Right lobe of liver (tissue), 6 donors: ENCODE measurements around the gene APOBEC4. TPM values are rescaled to one million over a fixed set of nuclear protein-coding genes. Genes with fewer than 3 reads are reported as not detected.
"Not testable (repeated sequence)": the region's sequence is repeated elsewhere in the genome, so short reads cannot be mapped to it uniquely, and the experiment has no call there.

Experiments
- ATAC-seq, 4 donors: fragments of 200-7000 bp; cut with Tn5 transposase; one replicate each; pipeline ENCODE4 v1.9.1; 2020; ENCODE audit warnings: mild to moderate bottlenecking in 4 of 4, moderate library complexity in 4 of 4
- DNase-seq, 3 donors: peaks; one replicate each; pipeline ENCODE4 v3.0.0-alpha.2; 2020
- H3K27ac ChIP-seq, 3 donors: fragments of 200-600 bp; one replicate each; pipeline ENCODE4 v1.8.0; 2022
- H3K27me3 ChIP-seq, 2 donors: fragments of 200-600 bp; one replicate each; pipeline ENCODE4 v1.8.0; 2022
- H3K36me3 ChIP-seq, 4 donors: fragments of 200-600 bp; sonication (generic) in 1 of 4; one replicate each; pipeline versions ENCODE4 v1.5.1 to v1.8.0; 2017 to 2022; ENCODE audit warnings: control low read depth in 1 of 4
- H3K4me1 ChIP-seq, 4 donors: fragments of 200-600 bp; sonication (generic) in 1 of 4; one replicate each; pipeline versions ENCODE4 v1.5.1 to v1.8.0; 2017 to 2022; ENCODE audit warnings: control low read depth in 1 of 4
- H3K4me3 ChIP-seq, 3 donors: fragments of 200-600 bp; one replicate each; pipeline ENCODE4 v1.8.0; 2022
- H3K9me3 ChIP-seq, 4 donors: fragments of 200-600 bp; sonication (generic) in 1 of 4; one replicate each; pipeline versions ENCODE4 v1.5.1 to v1.8.0; 2017 to 2022; ENCODE audit warnings: control low read depth in 1 of 4
- CTCF ChIP-seq, 4 donors: fragments of 200-600 bp in 3 of 4; fragments of 450-650 bp in 1 of 4; IDR thresholded peaks; one replicate each; pipeline versions ENCODE4 v1.5.1 to v1.8.0; 2016 to 2022; ENCODE audit warnings: antibody characterized with exemption in 4 of 4, mild to moderate bottlenecking in 2 of 4
- POLR2A ChIP-seq: fragments of 450-650 bp; IDR thresholded peaks from one replicate; pipeline ENCODE4 v1.6.1; 2017; ENCODE audit warnings: antibody characterized with exemption, mild to moderate bottlenecking
- WGBS: methylation state at CpG from one replicate; pipeline ENCODE4 v1.1.6; 2018; ENCODE audit warnings: low coverage, low lambda C conversion rate; ENCODE audit not compliant: insufficient coverage; ENCODE audit errors: missing lambda C conversion rate; 5-methylcytosine and 5-hydroxymethylcytosine counted together
- intact Hi-C, 2 donors: fragments of 100-400 bp; cut with DNase I; formaldehyde crosslinking; loops; one replicate each; pipeline versions ENCODE4 v1.11.2 to v1.14.1; 2022
- total RNA-seq, 6 experiments: library from RNA; depleted of rRNA in 2 of 6; stranded (reverse); fragments of >200 nt in 2 of 6; fragmentation: NEBNext Ultra II Directional in 3 of 6; extraction: Animal tissue kit (Norgen Biotek cat#: 25700) in 3 of 6; gene quantifications; one replicate each; pipeline versions ENCODE4 v1.1.0 to v1.2.4, GENCODE V29; 2016 to 2023
- donor health status: DM: no; HTN: yes; CAD: no.
- donor health status: DM: no; HTN: no; CAD: no.
- donor health status: DM: no; HTN: no; CAD: no.
- donor health status: DM: no; HTN: yes; CAD: no.
- donor health status: DM: no; HTN: yes; CAD: no.

The APOBEC4 gene
- total RNA-seq, 6 experiments from 2014 or later, result not detected

DNA sequence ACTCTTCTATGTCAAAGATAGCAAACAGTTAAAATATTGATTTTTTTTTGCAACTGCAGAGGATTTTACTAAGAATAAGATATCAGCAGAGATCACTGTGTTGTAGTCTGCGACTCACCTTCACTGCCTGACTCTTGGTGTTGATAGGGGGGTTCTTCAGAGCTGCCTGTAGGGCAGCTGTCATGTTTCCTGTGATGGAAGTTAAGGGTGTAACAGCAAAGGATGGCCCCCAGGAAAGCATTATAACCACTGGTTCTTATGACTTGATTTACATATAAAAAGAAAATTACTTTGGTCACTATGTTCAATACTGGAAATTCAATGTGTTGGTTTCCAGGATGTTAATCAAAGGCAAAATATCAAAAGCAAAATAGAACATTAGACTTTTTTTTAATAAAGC, 20.2 kb downstream of the APOBEC4 start:
- intact Hi-C loops, result loop anchor here in 1 of 2 donors (10.0 kb wide), 1 partner anchor 158 kb away; the partner anchor contains the start of gene SMG7
- Histone ChIP-seq H3K9me3 (no peaks in the 10 kb centered on the region), H3K4me1 (peaks cover 0 to 44% (median 12%) of the 10 kb centered on the region in 4 donors), H3K27me3 (no peaks in the 10 kb centered on the region), H3K27ac (peak overlapping the region; percentile 11 to 84 (median 77)), H3K36me3 (peaks cover 6 to 22% (median 10%) of the 10 kb centered on the region in 4 donors), H3K4me3 (peak overlapping the region in 2 of 3 donors; percentile 72 to 83)
- 9% methylated on average over 1 of the region's 1 CpG for WGBS
- DNase-seq (no peak), ATAC-seq (no peak)
- TF ChIP-seq POLR2A (no peak), CTCF (IDR thresholded peaks at IDR 0.05) (no peak)

DNA sequence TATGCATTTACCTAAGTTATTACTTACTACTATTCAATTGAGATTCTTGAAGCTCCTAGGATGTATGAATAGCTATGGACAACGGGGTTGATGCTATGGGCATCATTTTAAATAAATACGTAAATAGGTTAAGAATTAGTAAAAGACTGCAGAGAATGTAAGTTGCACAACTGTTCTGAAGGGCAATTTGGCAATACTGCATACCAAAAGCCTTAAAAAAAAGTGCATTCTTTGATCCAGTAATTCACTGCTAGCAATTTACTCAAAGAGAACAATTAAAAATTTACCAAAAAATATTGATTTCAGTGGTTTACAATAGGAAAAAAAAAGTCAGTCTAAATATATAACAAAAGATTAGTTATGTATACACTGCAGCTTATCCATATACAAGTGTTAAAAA, 21.0 kb downstream of the APOBEC4 start:
- no peak for DNase-seq
- Histone ChIP-seq H3K27me3 (no peaks in the 10 kb centered on the region), H3K4me3 (no peak overlapping the region), H3K36me3 (peaks cover 6 to 25% (median 10%) of the 10 kb centered on the region in 4 donors), H3K27ac (peak overlapping the region in 1 of 3 donors; percentile 84), H3K9me3 (no peaks in the 10 kb centered on the region), H3K4me1 (peaks cover 0 to 40% (median 12%) of the 10 kb centered on the region in 4 donors)
- intact Hi-C loops, result loop anchor here in 1 of 2 donors (10.0 kb wide), 1 partner anchor 157 kb away; the partner anchor contains the start of gene SMG7
- no peak for TF ChIP-seq CTCF (IDR thresholded peaks at IDR 0.05)
- no peak for TF ChIP-seq POLR2A
- ATAC-seq, result no peak
- 5% methylated on average over 2 of the region's 2 CpGs for WGBS

DNA sequence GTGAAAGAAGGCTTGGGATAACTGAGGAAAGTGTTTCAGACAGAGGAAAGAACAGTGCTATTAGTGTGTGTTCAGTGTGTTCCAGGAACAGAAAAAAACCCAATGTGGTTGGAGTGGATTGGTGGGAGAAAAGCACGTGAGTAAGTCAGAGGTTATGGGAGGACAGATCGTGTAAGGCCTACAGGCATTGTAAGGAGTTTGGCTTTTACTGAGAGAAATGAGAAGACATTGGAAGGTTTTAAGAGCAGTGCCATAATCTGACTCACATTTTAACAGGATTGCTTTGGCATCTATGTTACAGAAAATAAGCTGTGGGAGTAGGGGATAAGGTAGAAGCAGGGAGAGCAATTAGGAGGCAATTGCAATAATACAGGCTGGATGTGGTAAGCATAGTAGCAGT, 22.4 kb downstream of the APOBEC4 start:
- Histone ChIP-seq H3K36me3 (peaks cover 6 to 25% (median 10%) of the 10 kb centered on the region in 4 donors), H3K9me3 (no peaks in the 10 kb centered on the region), H3K4me3 (no peak overlapping the region), H3K4me1 (peaks cover 0 to 43% (median 18%) of the 10 kb centered on the region in 4 donors), H3K27me3 (no peaks in the 10 kb centered on the region), H3K27ac (no peak overlapping the region)
- TF ChIP-seq POLR2A (no peak), CTCF (IDR thresholded peaks at IDR 0.05) (no peak)
- intact Hi-C loops, result loop anchor here in 1 of 2 donors (10.0 kb wide), 1 partner anchor 156 kb away; the partner anchor contains the start of gene SMG7
- ATAC-seq, result no peak
- 48% methylated on average over 2 of the region's 2 CpGs for WGBS
- no peak for DNase-seq

GRCh38 chr1:183628537-183628936, 24.6 kb downstream of the APOBEC4 start:
- intact Hi-C loops, result no loop called here

GRCh38 chr1:183626236-183626635, 26.9 kb downstream of the APOBEC4 start:
- H3K4me3 ChIP-seq, H3K9me3 ChIP-seq, DNase-seq, intact Hi-C loops, H3K27me3 ChIP-seq: not testable (repeated sequence)
- Histone ChIP-seq H3K27ac (peak overlapping the region; percentile 15 to 47 (median 16)), H3K4me1 (peaks cover 0 to 25% (median 9%) of the 10 kb centered on the region in 4 donors), H3K36me3 (peaks cover 6 to 25% (median 10%) of the 10 kb centered on the region in 4 donors)
- WGBS, result 10% methylated on average over 3 of the region's 3 CpGs
- peak; percentile 64 to 70 (median 66) for ATAC-seq

More at GRCh38 chr1:183628537-183628936, 24.6 kb downstream of the APOBEC4 start:
- DNase-seq (no peak), ATAC-seq (no peak)
- Histone ChIP-seq H3K36me3 (peaks cover 6 to 25% (median 10%) of the 10 kb centered on the region in 4 donors), H3K27me3 (no peaks in the 10 kb centered on the region), H3K4me1 (peaks cover 0 to 37% (median 17%) of the 10 kb centered on the region in 4 donors), H3K27ac (no peak overlapping the region), H3K9me3 (no peaks in the 10 kb centered on the region), H3K4me3 (no peak overlapping the region)
- TF ChIP-seq POLR2A (no peak), CTCF (IDR thresholded peaks at IDR 0.05) (no peak)
